Measurements from ENCODE around the gene FHOD3.

The FHOD3 gene

GRCh38 chr18:36675076-36675475 is 377.6 kb downstream of the FHOD3 start:
- no peak for DNase-seq

GRCh38 chr18:36675542-36675941 is 378.0 kb downstream of the FHOD3 start:
- no peak for DNase-seq

GRCh38 chr18:36676629-36677028 is 379.1 kb downstream of the FHOD3 start:
- DNase-seq, result no peak

DNA sequence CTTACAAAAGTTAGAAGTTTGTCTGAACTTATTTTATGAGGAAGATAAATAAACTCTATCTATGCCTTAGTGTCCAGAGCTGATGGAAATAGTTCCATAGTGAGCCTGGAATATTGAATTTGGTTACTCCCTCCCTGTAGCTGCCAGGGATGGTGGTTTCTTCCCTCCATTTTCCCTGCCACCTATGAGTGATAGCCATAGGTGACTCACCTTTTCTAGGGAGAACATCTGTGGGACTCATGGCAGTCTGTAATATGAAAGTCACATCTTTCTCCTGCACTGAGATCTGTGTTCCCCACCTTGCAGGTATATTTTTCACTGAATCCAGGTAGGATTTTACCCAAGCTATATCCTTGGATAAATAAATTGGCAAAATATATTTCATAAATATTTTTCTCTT is 382.5 kb downstream of the FHOD3 start:
- DNase-seq, result no peak

DNA sequence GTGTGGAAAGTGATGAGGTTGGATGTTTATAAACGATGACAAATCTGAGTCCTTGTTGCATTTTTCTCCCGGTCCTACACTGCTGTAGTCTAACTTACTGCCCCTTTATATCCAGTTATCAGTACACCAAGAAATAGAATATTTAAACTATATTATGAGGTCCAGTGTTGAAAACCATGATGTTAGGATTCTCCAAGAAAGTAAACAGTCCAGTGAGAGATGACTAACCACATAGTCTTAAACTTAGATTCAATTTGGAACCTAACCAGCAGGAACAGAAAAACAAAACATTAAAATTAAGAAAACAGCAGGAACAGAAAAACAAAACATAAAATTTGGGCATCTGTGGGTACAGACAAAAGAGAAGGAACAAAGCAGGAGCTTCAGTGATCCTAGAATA is 388.1 kb downstream of the FHOD3 start:
- no peak for DNase-seq

- peak; percentile 65 for DNase-seq
Observed at GRCh38 chr18:36688020-36688965, 390.8 kb downstream of the FHOD3 start.

DNA sequence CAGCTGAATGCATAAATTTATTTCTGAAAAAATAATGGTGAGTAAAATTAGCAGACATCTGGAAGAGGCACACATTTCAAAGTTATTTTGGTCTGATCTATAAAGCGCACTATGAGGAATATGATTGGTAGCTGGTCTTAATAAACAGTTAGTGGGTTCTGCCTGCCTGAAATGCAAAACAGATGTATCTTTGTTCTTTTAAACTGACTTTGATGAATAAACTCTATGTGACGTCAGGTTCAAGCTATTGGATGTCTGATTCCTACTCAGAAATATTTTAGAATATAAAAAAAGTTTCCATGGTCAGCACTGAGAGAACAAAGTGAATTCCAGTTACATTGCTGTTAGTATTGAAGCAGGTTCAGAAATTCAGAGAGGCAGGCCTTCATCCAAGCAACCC is 394.9 kb downstream of the FHOD3 start:
- DNase-seq, result peak; percentile 77

- DNase-seq, result peak; percentile 27
Observed at GRCh38 chr18:36692921-36693332, 395.4 kb downstream of the FHOD3 start.

DNA sequence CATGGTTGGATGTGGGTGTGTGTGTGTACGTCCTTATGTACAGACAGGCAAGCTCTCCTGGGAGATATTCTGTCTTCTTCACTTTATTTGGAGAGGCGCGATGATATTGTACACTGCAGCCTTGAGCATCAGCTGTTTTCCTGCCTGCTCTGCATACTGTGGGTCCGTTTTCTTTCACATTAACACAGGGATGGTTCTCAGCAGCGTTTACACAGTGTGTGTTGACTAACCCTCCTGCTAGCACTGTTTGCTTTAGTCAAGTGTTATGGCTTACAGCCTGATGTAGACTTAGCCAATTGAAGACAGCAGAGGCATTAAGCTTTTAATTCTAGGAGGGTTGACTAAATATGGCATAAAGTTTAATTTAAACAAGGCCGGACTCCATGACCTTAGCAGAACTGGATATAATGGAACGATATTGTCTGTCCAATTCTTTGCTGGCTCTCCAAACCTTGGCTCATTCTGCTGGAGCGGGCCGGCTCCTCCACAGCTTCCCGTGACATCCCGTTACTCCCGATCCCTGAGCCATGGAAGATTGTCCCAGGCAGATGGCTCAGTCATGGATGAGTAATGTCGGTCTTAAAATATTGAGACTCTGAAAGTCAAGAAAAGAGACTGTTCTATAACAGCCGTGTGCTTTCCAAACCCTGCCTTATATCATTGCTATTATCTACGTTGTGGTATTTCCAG is 396.6 kb downstream of the FHOD3 start:
- DNase-seq, result peak; percentile 70

- no peak for DNase-seq
Observed at GRCh38 chr18:36695806-36696205, 398.3 kb downstream of the FHOD3 start.

- DNase-seq, result peak; percentile 24
Observed at GRCh38 chr18:36697905-36698304, 400.4 kb downstream of the FHOD3 start.

- no peak for DNase-seq
Observed at GRCh38 chr18:36700955-36701354, 403.4 kb downstream of the FHOD3 start.

DNA sequence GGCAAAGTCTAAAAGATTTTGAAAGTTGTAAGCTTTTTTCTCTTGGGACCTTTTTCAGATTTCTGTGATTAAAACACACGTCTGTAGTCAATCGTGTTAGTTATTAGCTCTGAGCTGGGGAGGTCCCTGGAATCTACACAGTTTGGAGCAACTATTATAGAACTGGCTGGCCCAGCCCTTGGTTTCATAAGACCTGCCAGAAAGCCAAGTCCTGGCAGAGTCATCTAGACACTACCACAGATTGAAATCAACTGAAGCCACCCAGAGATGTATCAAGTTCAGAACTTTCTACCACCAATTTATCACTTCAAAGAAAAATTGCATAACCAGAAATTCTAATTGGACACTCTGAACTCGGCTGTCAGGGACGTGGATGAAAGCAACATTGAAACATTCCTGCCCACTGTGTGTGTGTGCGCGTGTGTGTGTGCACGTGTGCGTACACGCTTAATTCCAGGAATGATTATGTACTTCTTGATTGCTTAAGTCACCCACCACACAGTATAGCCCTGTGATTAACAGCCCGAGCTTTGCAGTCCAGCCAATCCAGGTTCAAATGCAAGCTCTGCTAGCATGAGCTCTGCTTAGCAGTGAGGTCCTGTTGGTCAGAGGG is 405.0 kb downstream of the FHOD3 start:
- DNase-seq, result no peak

DNA sequence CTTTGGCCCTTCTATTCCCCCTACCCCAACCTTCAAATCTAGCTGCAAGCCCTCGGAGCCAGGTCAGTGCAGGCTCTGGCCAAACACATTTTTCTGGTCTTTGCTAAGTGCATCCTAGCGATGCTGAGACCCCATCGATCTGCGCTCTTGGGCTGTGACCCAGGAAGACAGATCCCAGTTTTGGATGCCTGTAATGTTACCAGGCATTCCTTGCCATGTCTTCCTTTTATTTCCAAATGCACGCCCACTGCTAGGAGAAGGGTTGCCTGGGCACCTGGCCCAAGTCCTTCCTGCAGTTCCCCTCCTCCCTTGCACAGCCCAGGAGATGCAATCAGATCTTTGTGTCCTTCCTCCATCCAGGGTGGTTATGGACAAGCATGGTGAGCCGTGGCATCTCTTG is 406.6 kb downstream of the FHOD3 start:
- DNase-seq, result no peak

DNA sequence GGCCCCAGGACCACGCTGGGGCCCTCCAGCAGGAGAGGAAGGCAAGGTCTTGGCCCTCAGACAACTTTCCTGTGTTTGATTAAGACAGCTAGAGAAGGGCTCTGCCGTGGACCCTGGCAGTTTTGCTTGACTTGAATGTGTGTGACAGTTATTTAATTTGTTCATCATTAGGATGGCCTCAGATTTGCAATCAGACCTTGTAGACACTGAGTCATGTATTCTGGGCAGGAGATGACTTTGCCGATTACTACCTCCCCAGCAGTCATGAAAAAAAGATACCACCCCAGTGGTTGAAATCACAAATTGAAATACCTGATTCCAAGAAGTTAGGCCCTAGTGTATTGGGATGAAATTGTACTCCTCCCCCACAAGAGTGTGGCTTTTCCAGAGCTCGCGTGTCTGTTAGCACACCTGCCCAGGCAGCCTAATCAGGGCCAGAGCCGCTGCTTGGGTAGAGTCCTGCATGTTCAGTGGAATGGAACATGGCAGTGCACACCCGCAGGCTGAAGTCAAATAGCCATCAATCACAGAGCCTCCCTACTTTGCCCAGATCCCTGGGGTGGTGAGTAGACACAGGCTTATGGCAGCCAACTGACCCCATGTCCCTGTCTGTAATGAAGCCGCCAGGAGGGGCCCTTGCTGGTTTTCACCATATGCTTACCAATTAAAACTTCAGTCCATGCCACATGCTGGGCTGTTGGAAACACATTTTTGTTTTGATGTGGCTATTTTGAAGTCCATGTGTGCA is 408.8 kb downstream of the FHOD3 start:
- DNase-seq, result no peak

GRCh38 chr18:36708366-36708765 is 410.9 kb downstream of the FHOD3 start:
- no peak for DNase-seq

DNA sequence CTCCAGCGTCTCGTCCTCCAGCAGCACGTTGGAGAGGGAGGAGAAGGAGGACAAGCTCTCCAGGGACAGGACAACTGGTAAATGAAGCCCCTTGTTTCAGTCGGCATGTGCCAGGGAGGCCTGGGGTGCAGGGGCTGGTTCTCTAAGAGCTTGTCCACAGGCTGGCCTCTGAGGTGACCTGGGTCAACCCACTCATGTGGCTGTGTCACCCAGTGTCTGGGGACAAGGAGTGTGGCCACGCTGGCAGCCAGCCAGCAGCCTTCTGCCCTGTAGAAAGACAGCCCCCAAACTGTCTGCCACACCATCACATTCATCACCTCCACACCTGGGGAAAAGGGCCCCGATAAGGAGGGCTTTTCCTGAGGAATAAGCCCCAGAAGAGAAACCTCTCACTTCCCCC is 411.8 kb downstream of the FHOD3 start:
- DNase-seq, result no peak

DNA sequence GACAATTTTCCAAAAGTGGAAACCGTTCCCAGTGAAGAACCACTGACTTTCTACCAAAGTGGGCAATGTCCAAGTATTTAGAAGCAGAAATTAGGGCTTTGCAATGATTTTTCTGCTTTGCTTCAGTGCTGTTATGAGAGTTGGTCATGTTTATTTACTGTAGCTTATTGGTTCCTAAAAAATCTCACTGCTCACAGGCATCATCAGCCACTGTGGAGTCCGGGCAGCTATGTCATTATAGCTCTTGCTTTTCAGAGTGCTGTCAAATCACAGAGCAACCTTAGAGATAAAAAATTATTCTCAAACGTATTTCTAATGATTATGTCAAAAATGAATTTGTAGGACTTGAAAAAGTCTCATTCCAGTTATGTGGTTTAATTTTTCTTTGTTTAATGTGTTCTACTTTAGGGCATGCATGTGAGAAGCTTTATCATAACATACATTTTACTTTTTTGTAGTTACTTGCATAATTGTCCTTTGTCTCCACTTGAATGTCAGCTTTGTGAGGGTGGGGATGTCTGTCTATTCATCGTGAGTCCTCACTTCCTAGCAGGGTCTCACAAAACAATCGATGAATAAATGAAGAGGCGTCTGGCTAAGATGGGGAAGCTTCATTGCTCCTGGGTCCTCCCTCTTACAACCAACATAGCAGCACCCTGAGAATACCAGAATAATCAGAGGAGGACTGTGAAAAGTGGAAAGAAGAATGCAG is 413.7 kb downstream of the FHOD3 start:
- DNase-seq, result no peak

- DNase-seq, result peak; percentile 71
Observed at GRCh38 chr18:36711813-36712444, 414.4 kb downstream of the FHOD3 start.

GRCh38 chr18:36714476-36714875 is 417.0 kb downstream of the FHOD3 start:
- no peak for DNase-seq

DNA sequence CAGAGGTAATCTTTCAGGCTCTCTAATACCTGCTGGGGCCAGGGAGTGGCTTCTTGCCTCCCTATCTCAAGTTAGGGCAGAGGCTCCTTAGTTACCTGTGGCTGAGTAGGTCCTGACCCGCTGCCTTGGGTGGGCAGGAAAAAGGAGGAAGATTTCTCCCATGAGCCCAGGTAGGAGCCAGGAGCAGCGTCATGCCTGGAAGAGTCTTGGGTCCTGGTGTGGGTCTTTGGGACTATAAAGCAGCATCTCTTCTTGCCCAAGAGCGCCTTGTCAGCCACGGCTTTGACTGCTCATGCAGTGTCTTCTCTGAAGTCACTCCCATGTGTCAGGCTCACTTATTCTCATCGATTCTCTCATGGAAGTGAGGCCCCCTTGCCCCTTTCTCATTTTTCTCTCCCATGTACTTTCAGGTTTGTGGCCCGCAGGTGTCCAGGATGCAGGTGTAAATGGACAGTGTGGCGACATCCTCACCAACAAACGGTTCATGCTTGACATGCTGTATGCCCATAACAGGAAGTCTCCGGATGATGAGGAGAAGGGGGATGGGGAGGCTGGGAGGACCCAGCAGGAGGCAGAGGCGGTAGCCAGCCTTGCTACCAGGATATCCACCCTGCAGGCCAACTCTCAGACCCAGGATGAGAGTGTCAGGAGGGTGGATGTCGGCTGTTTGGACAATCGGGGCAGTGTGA is 420.1 kb downstream of the FHOD3 start:
- DNase-seq, result no peak
